Measurements from ENCODE around the gene PROKR1.

Gene PROKR1

GRCh38 chr2:68698567-68699377 is 55.4 kb downstream of the PROKR1 start:
- no peak for DNase-seq (ENCODE audit: low read depth, low spot score)

- DNase-seq (ENCODE audit: low read depth, low spot score), result no peak
Observed at GRCh38 chr2:68700560-68700959, 57.2 kb downstream of the PROKR1 start.

- no peak for DNase-seq (ENCODE audit: low read depth, low spot score)
Observed at GRCh38 chr2:68706637-68707036, 63.3 kb downstream of the PROKR1 start.

All from activated naive CD8-positive, alpha-beta T cell treated with anti-CD3 and anti-CD28 coated beads, Interleukin-2, amount 50 U/mL, for 16 hours (primary cell).